Fibroblast of skin of scalp (primary cell): ENCODE data around the gene FMOD.

Experiments used
- DNase-seq: peaks from one replicate; pipeline ENCODE4 v3.0.0-alpha.2; 2013

The FMOD gene

DNA sequence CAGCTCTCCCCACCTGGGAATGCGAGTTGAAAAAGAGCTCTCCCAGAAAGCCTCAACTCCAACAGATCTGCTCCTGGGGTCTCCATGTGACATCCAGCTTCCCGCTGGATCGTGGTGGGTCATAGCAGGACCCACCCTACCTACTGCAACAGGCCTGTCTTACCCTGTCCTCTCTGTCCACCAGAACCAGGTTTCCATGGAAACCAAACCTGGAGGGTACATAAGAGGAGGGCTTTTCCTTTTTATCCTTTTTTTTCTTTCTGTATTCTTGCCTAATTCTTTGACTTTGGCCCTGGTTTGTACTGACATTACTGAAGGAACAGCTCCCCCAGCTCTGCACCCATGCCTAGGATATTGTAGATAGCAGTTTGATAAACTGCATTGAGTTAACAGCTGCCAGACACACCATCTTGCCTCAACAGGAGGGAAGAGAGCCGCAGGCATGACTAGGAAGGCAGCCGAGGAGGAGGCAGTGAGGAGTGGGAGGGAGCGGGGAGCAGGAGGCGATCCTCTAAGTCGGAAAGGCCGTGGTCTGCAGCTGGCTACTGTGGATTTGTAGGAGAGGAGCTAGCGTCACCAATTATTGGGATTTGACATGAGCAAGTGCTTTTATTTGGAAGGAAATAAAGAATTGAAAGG lies 9.7 kb upstream of the FMOD start:
- no peak for DNase-seq

GRCh38 chr1:203359010-203359571 lies 8.2 kb upstream of the FMOD start:
- DNase-seq: peak; percentile 65

GRCh38 chr1:203354246-203354645 lies 3.3 kb upstream of the FMOD start:
- DNase-seq: peak; percentile 17

DNA sequence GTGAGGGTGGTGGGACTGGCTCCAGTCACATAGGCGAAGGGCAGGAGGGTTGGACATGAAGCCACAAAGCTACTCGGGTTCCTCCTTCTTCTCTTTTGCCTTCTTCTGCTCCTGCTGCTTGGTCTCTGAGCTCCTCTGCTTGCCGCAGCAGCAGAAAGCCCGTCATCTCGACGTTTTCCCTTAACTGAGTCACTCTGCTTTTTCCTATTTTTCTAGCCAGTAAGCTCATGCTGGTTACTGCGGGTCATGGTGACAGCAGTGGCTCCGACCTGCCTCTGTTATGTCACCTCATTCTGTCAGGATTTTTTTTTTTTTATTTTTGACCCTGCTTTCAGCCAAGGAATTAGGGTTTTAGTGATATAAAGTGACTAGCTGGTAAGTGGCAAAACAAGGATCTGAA lies 2.6 kb upstream of the FMOD start:
- DNase-seq: no peak

DNA sequence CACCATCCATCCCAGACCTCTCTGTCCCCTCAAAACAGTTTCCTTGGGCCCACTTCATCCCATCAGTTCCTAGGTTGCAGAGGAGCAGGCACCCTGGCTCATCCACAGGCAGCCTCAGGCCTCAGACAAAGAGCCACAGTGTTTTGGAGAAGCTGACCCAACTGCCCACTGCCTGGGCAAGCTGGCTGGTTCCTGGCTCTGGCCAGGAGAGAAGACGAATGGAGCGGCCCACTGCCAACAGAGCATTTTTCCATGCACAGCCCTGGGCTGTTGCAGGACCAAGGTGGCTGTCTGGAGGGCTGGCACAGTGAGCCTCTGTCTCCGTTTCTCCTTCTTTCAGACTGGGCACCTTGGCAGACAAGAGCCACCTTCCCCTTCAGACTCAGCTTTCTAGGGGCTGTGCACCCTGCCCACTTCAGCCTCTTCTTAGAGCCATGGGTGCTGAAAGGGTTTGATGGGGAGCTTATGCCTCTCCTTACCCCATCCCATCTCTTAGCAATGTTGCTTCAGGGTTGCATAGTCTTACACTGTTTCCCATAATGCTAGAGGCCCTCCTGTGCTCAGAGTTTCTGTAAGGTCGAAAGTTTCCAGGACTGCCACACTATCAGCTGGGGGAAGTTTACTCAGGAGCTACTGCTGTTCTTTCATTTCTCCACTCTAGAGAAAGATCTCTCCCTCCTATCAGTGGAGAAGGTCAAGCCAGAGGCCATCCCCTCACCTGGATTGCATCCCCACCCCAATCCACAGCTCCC lies 973 bp downstream of the FMOD start:
- no peak for DNase-seq

DNA sequence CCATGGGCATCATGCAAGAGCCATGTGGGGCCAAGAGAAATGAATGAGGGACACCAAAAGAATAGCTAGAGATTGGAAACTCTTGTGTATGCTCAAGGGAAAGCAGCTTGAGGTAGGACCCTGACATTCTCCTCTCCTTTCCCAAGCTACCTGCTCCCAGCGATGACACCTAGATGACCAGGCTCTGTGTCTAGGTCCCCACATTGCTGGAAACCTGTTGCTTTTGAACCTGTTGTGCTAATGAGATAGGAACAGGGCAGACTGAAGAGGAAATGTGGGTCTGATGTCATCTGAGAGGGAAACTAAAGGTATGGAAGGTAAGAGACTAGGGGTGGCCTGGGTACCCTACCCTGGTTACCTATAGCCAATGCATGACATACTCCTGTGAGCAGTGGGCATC lies 1.8 kb downstream of the FMOD start:
- DNase-seq: no peak

DNA sequence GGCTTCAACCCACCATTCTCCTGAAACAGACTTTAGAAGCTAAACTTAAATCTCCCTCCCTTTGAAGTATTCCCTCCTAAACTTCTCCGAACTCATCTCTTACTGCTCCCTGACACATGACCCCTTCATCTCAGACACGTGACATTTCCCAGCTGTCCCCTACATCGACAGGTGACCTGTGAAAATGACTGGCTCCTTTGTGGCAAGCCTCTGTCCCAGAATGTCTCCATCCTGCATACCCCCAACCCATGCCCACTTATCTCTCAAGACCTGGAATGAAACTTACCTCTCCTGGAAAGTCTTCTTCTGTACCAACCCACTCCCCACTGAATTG lies 4.2 kb downstream of the FMOD start:
- DNase-seq: no peak

DNA sequence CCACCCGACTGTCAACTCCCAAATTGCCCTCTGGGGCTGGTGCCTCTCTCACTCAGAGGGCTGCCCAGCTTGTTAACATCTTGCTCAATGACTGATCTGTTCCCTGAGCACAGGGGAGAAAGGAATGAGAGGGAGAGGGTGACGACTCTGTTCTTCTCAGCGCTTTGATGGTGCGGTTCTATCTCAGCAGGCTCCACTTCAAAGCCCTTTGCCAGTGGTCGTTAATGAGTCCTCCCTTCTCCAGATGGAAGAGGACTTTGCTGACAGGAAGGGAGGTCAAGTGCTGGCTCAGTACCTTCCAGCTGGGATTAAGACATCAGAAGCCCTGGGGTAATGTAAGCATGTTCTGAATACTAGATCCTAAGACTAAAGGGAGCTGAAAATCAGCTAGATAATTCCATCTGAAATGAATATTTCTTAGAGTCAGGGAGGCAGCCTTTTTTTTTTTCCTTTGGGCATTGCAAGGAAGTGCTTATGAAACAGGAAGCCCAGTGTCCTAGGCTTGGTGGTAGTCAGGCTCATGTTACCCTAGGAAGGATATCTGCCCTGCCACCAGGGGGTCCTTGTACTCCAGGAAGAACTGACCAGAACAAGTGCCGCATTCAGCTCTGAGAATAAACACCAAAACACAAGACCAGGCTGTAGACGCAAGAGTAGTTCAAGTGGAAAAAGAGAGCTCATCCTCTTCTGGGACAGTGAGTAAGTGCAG lies 4.7 kb downstream of the FMOD start:
- DNase-seq: no peak

GRCh38 chr1:203343956-203344754 lies 6.8 kb downstream of the FMOD start:
- no peak for DNase-seq

DNA sequence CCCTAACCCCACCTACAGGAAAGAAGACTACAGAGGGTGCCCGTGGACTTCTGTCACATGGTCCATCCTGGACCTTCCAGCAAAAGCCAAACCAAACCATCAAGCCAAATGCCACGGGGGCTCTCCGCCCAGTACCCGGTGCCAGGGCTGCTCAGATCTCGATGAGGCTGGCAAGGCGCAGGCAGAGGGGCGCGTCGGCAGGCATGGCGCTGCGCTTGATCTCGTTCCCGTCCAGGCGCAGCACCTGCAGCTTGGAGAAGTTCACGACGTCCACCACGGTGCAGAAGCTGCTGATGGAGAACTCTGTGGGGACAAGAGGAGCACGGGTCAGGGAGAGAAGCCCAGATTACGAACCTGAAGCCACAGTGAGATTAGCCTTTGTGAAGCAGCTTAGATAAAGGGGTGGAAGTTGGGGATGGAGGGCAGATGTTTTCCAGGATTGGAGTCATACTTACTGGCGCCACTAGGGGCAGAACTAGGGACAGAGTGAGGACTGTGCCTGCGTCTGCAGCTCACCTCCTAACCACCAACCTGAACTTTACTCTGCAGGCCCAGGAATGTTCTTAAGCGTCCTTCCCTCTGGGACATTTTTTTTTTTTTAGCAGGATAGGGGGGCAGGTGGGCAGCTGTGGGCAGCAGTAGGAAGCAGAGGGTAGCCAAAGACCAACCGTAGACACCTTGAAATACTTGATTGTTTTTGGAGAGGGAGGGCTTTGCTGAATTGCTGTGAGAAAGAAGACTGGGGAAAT lies 8.6 kb downstream of the FMOD start:
- peak; percentile 33 for DNase-seq

DNA sequence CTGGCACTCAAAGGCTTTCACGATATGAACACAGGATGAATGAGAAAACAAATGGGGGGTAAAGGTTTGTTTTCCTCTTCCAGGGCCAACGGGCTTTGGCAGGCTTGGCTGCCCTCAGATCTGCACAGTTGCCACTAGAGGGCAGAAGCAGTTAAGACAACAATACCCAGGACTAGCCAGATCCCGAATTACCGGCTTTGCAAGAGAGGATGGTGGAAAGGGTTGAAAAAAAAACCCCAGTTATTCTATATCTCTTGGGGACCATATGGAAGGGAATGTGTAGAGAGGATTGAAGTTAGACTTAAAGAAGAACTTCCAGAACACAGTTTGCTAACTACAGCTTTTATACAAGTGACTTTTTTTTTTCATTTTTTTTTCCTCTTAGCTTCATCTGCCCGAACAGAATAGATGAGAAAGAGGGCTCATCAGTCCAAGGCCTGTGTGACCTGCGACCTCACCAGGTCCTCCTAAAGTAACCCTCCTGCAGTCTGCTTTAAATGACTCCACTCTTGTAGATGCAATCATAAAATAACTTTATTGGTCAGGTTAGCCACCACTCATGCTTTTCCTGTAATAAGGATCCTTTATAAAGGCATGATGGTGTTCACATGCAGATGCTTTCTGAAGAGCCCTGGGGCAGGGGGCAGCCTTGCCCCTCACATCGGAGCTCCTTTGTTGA lies 10.7 kb downstream of the FMOD start:
- peak; percentile 83 for DNase-seq

DNA sequence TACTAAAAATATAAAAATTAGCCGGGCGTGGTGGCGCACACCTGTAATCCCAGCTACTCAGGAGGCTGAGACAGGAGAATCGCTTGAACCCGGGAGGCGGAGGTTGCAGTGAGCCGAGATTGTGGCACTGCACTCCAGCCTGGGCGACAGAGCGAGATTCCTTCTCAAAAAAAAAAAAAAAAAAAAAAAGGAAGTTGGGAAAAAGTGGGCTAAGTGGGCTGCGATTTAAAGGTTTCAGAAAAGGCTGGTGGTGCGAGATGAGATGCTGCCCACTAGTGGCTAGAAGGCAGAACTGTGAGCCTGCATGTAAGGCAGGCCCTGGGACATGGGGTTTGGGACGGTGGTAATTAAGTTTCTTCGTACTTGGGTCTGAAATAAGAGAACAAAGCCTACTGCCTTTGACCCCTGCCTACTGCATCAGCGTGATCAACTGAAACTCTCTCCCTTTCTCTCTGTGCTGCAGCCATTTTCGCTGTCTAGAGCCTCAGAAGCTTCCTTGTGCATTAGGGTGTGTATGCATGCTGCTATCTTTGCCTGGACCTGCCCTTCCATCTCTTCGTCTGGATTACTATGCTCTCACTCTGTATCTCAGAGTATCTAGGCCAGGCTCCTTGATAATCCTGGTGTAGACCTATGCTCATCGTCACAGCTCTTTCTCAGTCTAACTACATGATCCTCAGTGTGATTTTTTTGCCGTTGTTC lies 12.4 kb downstream of the FMOD start:
- peak; percentile 64 for DNase-seq

DNA sequence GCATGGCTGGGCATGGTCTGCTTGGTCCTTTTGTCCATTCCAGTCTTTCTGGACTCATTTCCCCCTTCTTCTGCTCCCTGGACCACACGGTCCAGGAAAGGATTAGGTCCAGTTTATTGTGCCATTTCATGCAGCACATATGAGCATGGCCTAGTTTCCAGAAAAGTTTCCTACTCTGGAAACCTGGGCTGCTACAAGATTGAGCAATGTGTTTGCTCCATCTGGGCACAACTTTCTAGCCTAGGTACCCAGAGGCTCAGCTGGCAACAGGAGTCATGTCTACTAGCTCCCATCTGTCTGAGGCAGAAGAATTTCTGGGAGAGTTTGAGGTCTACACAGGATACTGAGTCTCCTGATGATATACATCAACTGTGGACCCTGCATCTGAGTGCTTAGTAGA lies 14.8 kb downstream of the FMOD start:
- no peak for DNase-seq

GRCh38 chr1:203335503-203335902 lies 15.4 kb downstream of the FMOD start:
- DNase-seq: no peak

DNA sequence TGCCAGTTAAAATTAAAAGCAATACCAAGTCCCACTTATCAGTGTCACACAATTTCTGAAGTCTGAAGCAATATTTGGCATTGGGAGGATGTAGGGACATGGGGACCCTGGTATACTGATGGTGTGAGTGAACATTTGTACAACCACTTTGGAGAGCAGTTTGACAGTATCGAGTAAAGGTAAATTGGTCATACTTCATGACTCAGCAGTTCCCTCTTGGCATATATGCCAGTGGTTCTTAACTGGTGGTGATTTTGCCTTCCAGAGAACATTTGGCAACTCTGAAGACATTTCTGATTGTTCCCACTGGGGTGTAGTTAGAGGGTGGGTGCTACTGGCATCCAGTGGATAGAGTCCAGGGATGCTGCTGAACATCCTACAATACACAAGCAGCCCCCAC lies 19.7 kb downstream of the FMOD start:
- no peak for DNase-seq

- no peak for DNase-seq
Observed at GRCh38 chr1:203328714-203329122, 22.2 kb downstream of the FMOD start.

- peak; percentile 60 for DNase-seq
Observed at GRCh38 chr1:203327684-203328457, 23.1 kb downstream of the FMOD start.

GRCh38 chr1:203326830-203327683 lies 23.9 kb downstream of the FMOD start:
- peak; percentile 78 for DNase-seq
